Measurements from ENCODE around the gene NKX2-4.
"Not testable (repeated sequence)": the region's sequence is repeated elsewhere in the genome, so short reads cannot be mapped to it uniquely, and the experiment has no call there.

The NKX2-4 gene

DNA sequence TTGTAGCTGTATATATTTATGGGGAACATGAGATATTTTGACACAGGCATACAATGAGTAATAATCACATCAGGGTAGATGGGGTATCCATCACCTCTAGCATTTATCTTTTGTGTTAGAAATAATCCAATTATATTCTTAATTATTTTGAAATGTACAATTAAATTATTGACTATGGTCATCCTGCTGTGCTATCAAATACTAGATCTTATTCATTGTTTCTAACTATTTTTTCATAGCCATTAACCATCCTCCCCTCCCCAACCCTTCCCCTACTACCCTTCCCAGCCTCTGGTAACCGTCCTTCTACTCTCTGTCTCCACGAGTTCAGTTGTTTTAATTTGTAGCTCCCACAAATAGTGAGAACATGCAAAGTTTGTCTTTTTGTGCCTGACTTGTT, 28.5 kb downstream of the NKX2-4 start:
- no peak overlapping the region for H3K4me3 ChIP-seq (ENCODE audit: low read depth, low read length)
- no peak overlapping the region for H2AFZ ChIP-seq
- H3K27me3 ChIP-seq (ENCODE audit: control insufficient read depth, insufficient read depth, low read length), result no peaks in the 10 kb centered on the region
- H3K36me3 ChIP-seq (ENCODE audit: control insufficient read depth, insufficient read depth, low read length), result no peaks in the 10 kb centered on the region
- no peak overlapping the region for H3K9ac ChIP-seq
- no peaks in the 10 kb centered on the region for H3K4me1 ChIP-seq
- H3K79me2 ChIP-seq, result no peaks in the 10 kb centered on the region
- H3K4me2 ChIP-seq (ENCODE audit: low read length), result no peak overlapping the region
- TF ChIP-seq CTCF (IDR thresholded peaks at IDR 0.05), result no peak
- H3K27ac ChIP-seq, result no peak overlapping the region
- no peaks in the 10 kb centered on the region for H3K9me3 ChIP-seq (ENCODE audit: control insufficient read depth, low read length)

GRCh38 chr20:21366273-21366672, 31.1 kb downstream of the NKX2-4 start:
- not testable (repeated sequence) for H2AFZ ChIP-seq; H3K4me2 ChIP-seq (ENCODE audit: low read length); H3K27ac ChIP-seq; H3K4me3 ChIP-seq (ENCODE audit: low read depth, low read length); H3K9ac ChIP-seq; H3K4me1 ChIP-seq; H3K9me3 ChIP-seq (ENCODE audit: control insufficient read depth, low read length); H3K79me2 ChIP-seq; H3K27me3 ChIP-seq (ENCODE audit: control insufficient read depth, insufficient read depth, low read length); H3K36me3 ChIP-seq (ENCODE audit: control insufficient read depth, insufficient read depth, low read length)

GRCh38 chr20:21365771-21366170, 31.6 kb downstream of the NKX2-4 start:
- Histone ChIP-seq H3K79me2 (no peaks in the 10 kb centered on the region), H3K4me1 (no peaks in the 10 kb centered on the region), H3K27me3 (ENCODE audit: control insufficient read depth, insufficient read depth, low read length) (no peaks in the 10 kb centered on the region), H3K4me2 (ENCODE audit: low read length) (no peak overlapping the region), H2AFZ (no peak overlapping the region), H3K4me3 (ENCODE audit: low read depth, low read length) (no peak overlapping the region), H3K9me3 (ENCODE audit: control insufficient read depth, low read length) (no peaks in the 10 kb centered on the region), H3K36me3 (ENCODE audit: control insufficient read depth, insufficient read depth, low read length) (no peaks in the 10 kb centered on the region), H3K9ac (no peak overlapping the region), H3K27ac (no peak overlapping the region)
- TF ChIP-seq CTCF (IDR thresholded peaks at IDR 0.05), result no peak

GRCh38 chr20:21364413-21364812, 32.9 kb downstream of the NKX2-4 start:
- no peaks in the 10 kb centered on the region for H3K27me3 ChIP-seq (ENCODE audit: control insufficient read depth, insufficient read depth, low read length)
- no peak overlapping the region for H3K27ac ChIP-seq
- H3K36me3 ChIP-seq (ENCODE audit: control insufficient read depth, insufficient read depth, low read length), result no peaks in the 10 kb centered on the region
- no peak overlapping the region for H3K4me2 ChIP-seq (ENCODE audit: low read length)
- H3K4me1 ChIP-seq, result no peaks in the 10 kb centered on the region
- H3K9me3 ChIP-seq (ENCODE audit: control insufficient read depth, low read length), result no peaks in the 10 kb centered on the region
- no peaks in the 10 kb centered on the region for H3K79me2 ChIP-seq
- H3K9ac ChIP-seq, result no peak overlapping the region
- H3K4me3 ChIP-seq (ENCODE audit: low read depth, low read length), result no peak overlapping the region
- no peak for TF ChIP-seq CTCF (IDR thresholded peaks at IDR 0.05)
- H2AFZ ChIP-seq, result no peak overlapping the region

- H3K4me1 ChIP-seq, result no peaks in the 10 kb centered on the region
- H2AFZ ChIP-seq, result no peak overlapping the region
- H3K4me2 ChIP-seq (ENCODE audit: low read length), result no peak overlapping the region
- no peak overlapping the region for H3K27ac ChIP-seq
- no peak overlapping the region for H3K4me3 ChIP-seq (ENCODE audit: low read depth, low read length)
- TF ChIP-seq CTCF (IDR thresholded peaks at IDR 0.05), result no peak
- no peaks in the 10 kb centered on the region for H3K9me3 ChIP-seq (ENCODE audit: control insufficient read depth, low read length)
- H3K79me2 ChIP-seq, result no peaks in the 10 kb centered on the region
- no peaks in the 10 kb centered on the region for H3K36me3 ChIP-seq (ENCODE audit: control insufficient read depth, insufficient read depth, low read length)
- H3K9ac ChIP-seq, result no peak overlapping the region
- no peaks in the 10 kb centered on the region for H3K27me3 ChIP-seq (ENCODE audit: control insufficient read depth, insufficient read depth, low read length)
Measured at GRCh38 chr20:21361266-21361665, 36.1 kb downstream of the NKX2-4 start.

Measured in parathyroid adenoma (tissue), 2 donors.